Transverse colon (tissue), 4 donors: Measurements from ENCODE around the gene PRR9.

ENCODE experiments used
- EP300 ChIP-seq: sonication (generic); formaldehyde crosslinking; IDR thresholded peaks from one replicate; pipeline ENCODE4 v1.6.1; 2017; ENCODE audit warnings: antibody characterized with exemption, low read depth
- POLR2A ChIP-seq: fragments of 450-650 bp; IDR thresholded peaks from one replicate; pipeline ENCODE4 v1.6.1; 2016; ENCODE audit warnings: antibody characterized with exemption, mild to moderate bottlenecking, moderate library complexity
- POLR2AphosphoS5 ChIP-seq, 3 donors: sonication (generic); formaldehyde crosslinking; IDR thresholded peaks; one replicate each; pipeline ENCODE4 v1.6.1; 2016; ENCODE audit warnings: antibody characterized with exemption in 3 of 3
- TF ChIP-seq, protein P1 (sequence below), 5 experiments: fragments of 200-600 bp in 3 of 5; fragments of 450-650 bp in 2 of 5; sonication (generic) in 3 of 5; IDR thresholded peaks; 1 replicate in 2 of 5; 2 replicates in 3 of 5; pipeline ENCODE4 v1.5.1; 2016 to 2017; ENCODE audit warnings: antibody characterized with exemption in 5 of 5, inconsistent platforms in 3 of 5, mild to moderate bottlenecking in 2 of 5, moderate library complexity in 1 of 5

DNA sequence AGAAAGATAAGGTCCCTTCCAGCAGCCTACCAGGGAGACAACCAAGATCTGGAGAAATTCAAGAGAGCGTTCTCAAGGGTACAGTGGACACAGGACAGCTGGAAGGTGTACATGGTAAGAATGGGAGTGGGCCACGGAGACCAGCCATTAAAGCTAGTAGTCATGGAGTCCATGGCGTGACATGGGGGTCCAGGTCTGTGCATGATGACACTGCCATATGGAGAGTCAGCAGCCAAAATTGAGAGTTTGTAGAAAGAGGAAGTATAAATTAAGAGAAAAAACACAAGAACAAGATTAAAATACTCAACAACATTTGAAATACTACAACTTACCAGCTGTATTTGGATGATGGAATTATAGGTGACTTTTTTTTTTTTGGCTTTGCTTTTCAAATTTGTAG, 34.2 kb downstream of the PRR9 start:
- TF ChIP-seq, protein P1, sequence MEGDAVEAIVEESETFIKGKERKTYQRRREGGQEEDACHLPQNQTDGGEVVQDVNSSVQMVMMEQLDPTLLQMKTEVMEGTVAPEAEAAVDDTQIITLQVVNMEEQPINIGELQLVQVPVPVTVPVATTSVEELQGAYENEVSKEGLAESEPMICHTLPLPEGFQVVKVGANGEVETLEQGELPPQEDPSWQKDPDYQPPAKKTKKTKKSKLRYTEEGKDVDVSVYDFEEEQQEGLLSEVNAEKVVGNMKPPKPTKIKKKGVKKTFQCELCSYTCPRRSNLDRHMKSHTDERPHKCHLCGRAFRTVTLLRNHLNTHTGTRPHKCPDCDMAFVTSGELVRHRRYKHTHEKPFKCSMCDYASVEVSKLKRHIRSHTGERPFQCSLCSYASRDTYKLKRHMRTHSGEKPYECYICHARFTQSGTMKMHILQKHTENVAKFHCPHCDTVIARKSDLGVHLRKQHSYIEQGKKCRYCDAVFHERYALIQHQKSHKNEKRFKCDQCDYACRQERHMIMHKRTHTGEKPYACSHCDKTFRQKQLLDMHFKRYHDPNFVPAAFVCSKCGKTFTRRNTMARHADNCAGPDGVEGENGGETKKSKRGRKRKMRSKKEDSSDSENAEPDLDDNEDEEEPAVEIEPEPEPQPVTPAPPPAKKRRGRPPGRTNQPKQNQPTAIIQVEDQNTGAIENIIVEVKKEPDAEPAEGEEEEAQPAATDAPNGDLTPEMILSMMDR (IDR thresholded peaks at IDR 0.05): no peak
- TF ChIP-seq POLR2A (no peak), POLR2AphosphoS5 (IDR thresholded peaks at IDR 0.05) (no peak), EP300 (no peak)
